Suppressor macrophage treated with lipopolysaccharide for 4 hours (primary cell): Measurements from ENCODE around the gene EMC8.
A peak's percentile ranks its signal among the peaks of the same experiment; 100 is the strongest.
"Not testable (repeated sequence)": the region's sequence is repeated elsewhere in the genome, so short reads cannot be mapped to it uniquely, and the experiment has no call there.

Experiments
- DNase-seq: peaks from one replicate; pipeline ENCODE4 v3.0.0-alpha.2; 2020

EMC8 gene

DNA sequence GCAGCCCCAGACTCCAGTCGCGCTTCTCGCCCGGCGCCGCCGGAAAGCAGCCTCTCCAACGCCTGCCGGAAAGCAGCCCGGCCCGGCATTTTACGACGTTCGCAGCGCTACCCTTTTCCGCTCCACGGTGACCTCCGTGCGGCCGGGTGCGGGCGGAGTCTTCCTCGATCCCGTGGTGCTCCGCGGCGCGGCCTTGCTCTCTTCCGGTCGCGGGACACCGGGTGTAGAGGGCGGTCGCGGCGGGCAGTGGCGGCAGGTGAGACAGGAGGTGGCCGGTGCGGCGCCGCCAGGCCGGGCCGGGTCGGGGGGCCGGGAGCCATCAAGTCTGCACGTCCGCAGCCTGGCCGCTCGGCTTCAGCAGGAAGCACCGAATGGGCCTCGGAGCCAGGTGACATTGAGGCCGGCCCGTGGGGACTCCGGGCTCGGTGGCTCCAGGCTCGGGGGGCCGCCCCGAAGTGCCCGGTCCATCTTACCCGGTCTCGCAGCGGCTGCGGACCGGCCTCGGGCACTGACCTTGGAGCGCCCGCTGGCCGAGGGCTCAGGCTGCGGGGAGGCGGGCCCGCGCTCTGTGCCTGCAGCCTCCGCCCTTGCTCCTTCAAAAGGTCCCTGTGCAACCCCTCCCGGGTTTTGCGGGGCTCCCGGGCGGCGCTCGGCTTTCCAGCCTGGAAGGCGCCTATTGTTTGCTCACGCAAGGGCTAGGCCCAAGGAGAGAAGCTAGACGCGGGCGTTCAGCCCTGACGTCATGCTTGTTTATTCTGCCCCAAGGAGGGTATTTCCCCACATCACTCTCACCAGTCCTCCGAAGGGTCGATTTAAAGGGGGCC, at the start of gene EMC8, which contains the start of gene COX4I1:
TSS of gene EMC8 (minus strand) at position 48 of the 824 bp plus-strand sequence. CDS start 249 bp downstream, outside the sequence.
TSS of gene COX4I1 (plus strand) at position 199 of the 824 bp plus-strand sequence. CDS start 1,511 bp downstream, outside the sequence.
- DNase-seq, result peak; percentile 97

GRCh38 chr16:85848986-85849385, 49.6 kb upstream of the EMC8 start:
- DNase-seq, result no peak

DNA sequence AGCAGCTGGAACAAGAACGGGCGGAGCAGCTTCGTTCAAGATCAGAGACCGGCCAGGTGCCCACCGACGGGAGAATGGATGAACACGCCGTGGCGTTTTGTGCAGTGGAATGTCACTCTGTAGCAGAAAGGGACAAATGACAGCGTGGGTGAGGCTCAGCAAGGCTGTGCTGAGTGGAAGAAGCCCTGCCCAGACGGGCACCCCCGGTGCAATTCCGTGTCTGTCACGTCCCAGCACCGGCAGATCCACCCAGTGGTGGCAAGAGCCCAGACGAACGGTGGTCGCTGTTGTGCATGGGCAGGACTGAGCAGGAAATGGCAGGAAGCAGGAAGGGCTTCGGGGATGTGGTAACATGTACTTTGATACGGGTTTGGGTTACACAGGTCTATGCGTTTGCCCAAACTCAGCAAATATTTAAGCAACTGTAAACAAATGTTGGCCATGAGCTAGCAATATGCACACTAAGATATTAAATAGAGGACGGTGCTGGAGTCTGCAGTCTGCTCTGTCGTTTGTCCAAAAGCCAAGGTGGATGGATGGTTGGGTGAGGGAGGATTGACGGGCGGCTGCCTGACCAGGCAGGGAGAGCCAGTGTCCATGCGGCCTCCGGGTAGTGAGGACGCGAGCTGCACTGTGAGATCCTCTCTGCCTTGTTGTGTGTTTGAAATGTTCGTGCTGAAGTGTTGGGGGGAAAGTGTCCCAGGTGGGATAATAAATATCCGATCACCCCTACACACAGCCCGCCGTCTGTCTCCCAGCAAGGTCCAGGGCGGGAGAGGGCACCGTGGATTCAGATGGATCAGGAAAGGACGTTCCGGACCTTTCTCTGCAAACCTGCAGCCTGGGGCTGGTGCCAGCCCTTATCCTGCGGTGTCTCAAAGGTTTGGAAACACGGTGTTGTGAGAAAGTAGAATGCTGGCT, 48.6 kb upstream of the EMC8 start:
- no peak for DNase-seq

GRCh38 chr16:85847036-85847435, 47.7 kb upstream of the EMC8 start:
- no peak for DNase-seq

GRCh38 chr16:85846461-85846860, 47.1 kb upstream of the EMC8 start:
- no peak for DNase-seq

- DNase-seq, result no peak
These were observed 45.9 kb upstream of the EMC8 start for GRCh38 chr16:85845266-85845665.

GRCh38 chr16:85844786-85845185, 45.4 kb upstream of the EMC8 start:
- peak; percentile 40 for DNase-seq

DNA sequence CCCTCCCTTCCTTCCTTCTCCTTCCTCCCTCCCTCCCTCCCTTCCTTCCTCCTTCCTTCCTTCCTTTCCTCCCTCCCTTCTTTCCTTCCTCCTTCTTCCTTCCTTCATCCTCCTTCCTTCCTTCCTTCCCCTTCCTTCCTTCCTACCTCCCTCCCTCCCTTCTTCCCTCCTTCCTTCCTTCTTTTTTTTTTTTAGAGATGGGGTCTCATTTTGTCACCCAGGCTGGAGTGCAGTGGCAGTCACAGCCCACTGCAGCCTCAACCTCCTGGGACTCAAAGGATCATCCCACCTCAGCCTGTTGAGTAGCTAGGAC, 44.8 kb upstream of the EMC8 start:
- DNase-seq, result no peak

DNA sequence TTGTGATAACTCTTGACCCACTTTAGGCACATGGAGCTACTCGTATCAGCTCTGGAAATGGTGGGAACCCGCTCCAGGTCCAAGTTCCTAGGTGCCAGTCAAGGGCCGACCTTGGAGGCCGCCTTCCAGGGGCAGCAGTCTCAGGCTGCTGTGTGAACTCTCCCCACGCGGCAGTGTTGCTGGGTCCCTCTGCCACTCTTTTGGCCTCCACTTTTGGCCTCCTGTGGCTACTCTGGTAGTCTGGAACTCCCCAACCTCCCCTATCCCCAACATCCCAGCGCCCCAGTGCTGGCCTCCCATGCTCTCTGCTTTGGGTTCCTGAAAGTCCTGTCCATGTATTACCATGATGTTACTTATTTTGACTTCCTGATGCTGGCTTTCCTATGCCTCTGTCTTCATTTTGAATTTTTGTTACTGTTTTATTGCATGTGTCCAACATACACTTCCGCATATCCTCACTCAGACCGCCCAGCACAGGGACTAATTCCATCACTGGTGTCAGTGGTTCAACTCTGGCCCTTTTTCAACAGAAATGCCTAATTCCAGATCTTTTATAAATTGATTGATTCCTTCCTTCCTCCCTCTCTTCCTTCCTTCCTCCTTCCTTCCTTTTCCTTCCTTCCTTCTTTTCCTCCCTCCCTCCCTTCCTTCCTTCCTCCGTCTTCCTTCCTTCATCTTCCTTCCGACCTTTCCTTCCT, 44.3 kb upstream of the EMC8 start:
- DNase-seq, result no peak

GRCh38 chr16:85842848-85843247, 43.5 kb upstream of the EMC8 start:
- DNase-seq, result no peak

- no peak for DNase-seq
These were observed 43.1 kb upstream of the EMC8 start for GRCh38 chr16:85842435-85842834.

DNA sequence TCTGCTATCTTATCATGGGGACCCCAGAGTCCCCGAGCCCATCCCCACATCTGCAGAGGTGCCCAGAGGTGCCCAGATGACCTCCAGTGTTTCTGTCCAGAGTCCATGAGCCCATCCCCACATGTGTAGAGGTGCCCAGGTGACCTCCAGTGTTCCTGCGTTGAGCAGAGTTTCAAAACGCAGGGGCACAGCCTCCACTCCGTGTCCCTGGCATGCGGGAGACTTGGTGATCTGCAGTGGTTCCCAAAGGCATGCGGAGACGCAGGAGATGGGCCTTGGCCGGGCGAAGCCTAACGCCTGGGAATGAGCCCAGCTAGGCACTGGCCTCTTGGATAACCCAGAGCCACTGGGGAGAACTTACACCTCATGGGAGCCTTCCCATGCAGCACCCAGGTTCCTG, 41.5 kb upstream of the EMC8 start:
- no peak for DNase-seq

GRCh38 chr16:85840395-85840794, 41.1 kb upstream of the EMC8 start:
- no peak for DNase-seq

DNA sequence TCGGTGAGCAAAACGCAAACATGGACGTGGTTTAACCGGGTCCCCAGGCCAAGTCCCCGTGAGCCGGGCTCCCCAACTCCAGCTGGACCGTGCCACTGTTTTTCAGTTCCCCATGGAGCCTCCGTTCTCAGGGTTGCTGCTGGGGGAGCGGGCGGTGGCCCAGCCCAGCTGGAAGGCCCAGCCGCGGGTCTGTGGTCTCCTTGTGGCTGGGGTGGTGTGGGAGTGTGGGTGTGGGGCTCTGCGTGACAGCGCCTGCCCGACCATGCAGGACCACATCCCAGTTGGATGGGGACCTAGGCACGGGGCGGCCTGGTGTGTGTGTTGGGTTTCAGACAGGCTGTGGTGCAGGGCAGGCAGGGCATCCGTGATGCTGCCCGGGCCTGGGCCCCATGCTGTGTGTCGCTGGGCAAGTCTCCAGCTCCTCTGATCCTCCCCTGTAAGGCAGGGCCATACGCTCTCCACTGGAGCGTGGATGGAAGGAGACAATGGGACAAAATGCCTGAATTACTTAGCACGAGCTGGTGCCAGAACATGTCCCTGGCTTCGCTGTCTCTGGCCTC, 40.4 kb upstream of the EMC8 start:
- no peak for DNase-seq

GRCh38 chr16:85838876-85839585, 39.7 kb upstream of the EMC8 start:
- no peak for DNase-seq

- DNase-seq, result peak; percentile 89
These were observed 39.0 kb upstream of the EMC8 start for GRCh38 chr16:85838381-85838780.

GRCh38 chr16:85837654-85838053, 38.3 kb upstream of the EMC8 start:
- DNase-seq, result not testable (repeated sequence)

- DNase-seq, result no peak
These were observed 37.6 kb upstream of the EMC8 start for GRCh38 chr16:85836706-85837582.

- DNase-seq, result no peak
These were observed 36.8 kb upstream of the EMC8 start for GRCh38 chr16:85835956-85836705.

- DNase-seq, result no peak
These were observed 35.9 kb upstream of the EMC8 start for GRCh38 chr16:85835227-85835751.
